Lung (tissue), 12 donors: ENCODE data around the gene DCAF4. TPM values are rescaled to one million over a fixed set of nuclear protein-coding genes. Genes with fewer than 3 reads are reported as not detected.

ENCODE experiments used
- ATAC-seq: fragments of 200-7000 bp; cut with Tn5 transposase; one replicate; pipeline ENCODE4 v1.9.1; 2020; ENCODE audit warnings: moderate number of reproducible peaks; ENCODE audit not compliant: insufficient read depth, low FRiP score
- DNase-seq, 3 donors: peaks; one replicate each; pipeline ENCODE4 v3.0.0-alpha.2; 2013 to 2017
- H3K27ac ChIP-seq, 2 donors: one replicate each; pipeline ENCODE4 v1.5.1; 2013; ENCODE audit warnings: mild to moderate bottlenecking in 2 of 2, moderate library complexity in 2 of 2, control low read depth in 1 of 2, inconsistent platforms in 1 of 2, low read depth in 1 of 2, low read length in 1 of 2
- H3K27me3 ChIP-seq, 3 donors: one replicate each; pipeline ENCODE4 v1.5.1; 2013; ENCODE audit warnings: low read length in 2 of 3; ENCODE audit not compliant: control insufficient read depth in 3 of 3, insufficient read depth in 3 of 3
- H3K36me3 ChIP-seq, 4 donors: one replicate each; pipeline ENCODE4 v1.5.1; 2013; ENCODE audit warnings: low read length in 4 of 4, mild to moderate bottlenecking in 1 of 4, moderate library complexity in 1 of 4; ENCODE audit not compliant: control insufficient read depth in 4 of 4, insufficient read depth in 4 of 4
- H3K4me1 ChIP-seq, 5 donors: one replicate each; pipeline ENCODE4 v1.5.1; 2013; ENCODE audit warnings: low read length in 5 of 5, mild to moderate bottlenecking in 2 of 5, moderate library complexity in 1 of 5; ENCODE audit not compliant: control insufficient read depth in 5 of 5, insufficient read depth in 5 of 5
- H3K4me3 ChIP-seq: one replicate; pipeline ENCODE4 v1.5.1; 2013; ENCODE audit warnings: mild to moderate bottlenecking, control low read depth, moderate library complexity
- H3K9ac ChIP-seq, 2 donors: one replicate each; pipeline ENCODE4 v1.5.1; 2013; ENCODE audit warnings: low read length in 2 of 2, control low read depth in 1 of 2; ENCODE audit not compliant: insufficient read depth in 1 of 2
- H3K9me3 ChIP-seq, 4 donors: one replicate each; pipeline ENCODE4 v1.5.1; 2013; ENCODE audit warnings: low read length in 3 of 4, mild to moderate bottlenecking in 1 of 4, moderate library complexity in 1 of 4; ENCODE audit not compliant: control insufficient read depth in 4 of 4, insufficient read depth in 3 of 4
- CTCF ChIP-seq: IDR thresholded peaks from 2 replicates; pipeline ENCODE4 v1.5.1; 2012; ENCODE audit warnings: mild to moderate bottlenecking; ENCODE audit errors: control extremely low read depth, extremely low read depth
- WGBS, 2 donors: extraction: QIAGEN DNeasy Blood & Tissue Kit; methylation state at CpG; one replicate each; pipeline ENCODE4 v1.1.7; 2013; 5-methylcytosine and 5-hydroxymethylcytosine counted together
- polyA plus RNA-seq, 2 donors: library from polyadenylated mRNA; stranded (reverse); fragments of 200-250 nt; gene quantifications; one replicate each; pipeline ENCODE4 v1.2.1, GENCODE V29; 2013
- total RNA-seq, 2 donors: library from RNA; depleted of rRNA in 1 of 2; stranded (reverse); fragments of >200 nt in 1 of 2; gene quantifications; one replicate each; pipeline ENCODE4 v1.2.1, GENCODE V29; 2014 to 2021
- donor health status: control.
- donor health status: control.
- donor health status: Bipolar disorder and iron deficiency.
- donor health status: healthy.
- donor health status: DM: yes; HTN: yes; CAD: no.

DCAF4 gene
- total and polyA plus RNA-seq, 4 donors, result 5.2 to 13.5 (median 11.2) TPM

- H3K27me3 ChIP-seq, result no peaks in the 10 kb centered on the region
- H3K4me3 ChIP-seq, result no peak overlapping the region
- ATAC-seq, result no peak
- WGBS, 2 donors, result 56 to 83% methylated on average over 6 of the region's 6 CpGs
- no peak for DNase-seq
- H3K27ac ChIP-seq, result no peak overlapping the region
- no peak overlapping the region for H3K9ac ChIP-seq
- no peak for TF ChIP-seq CTCF
- peaks cover 0 to 3% (median 0%) of the 10 kb centered on the region in 5 donors for H3K4me1 ChIP-seq
- H3K36me3 ChIP-seq, result peaks cover 4 to 15% (median 9%) of the 10 kb centered on the region in 4 donors
- H3K9me3 ChIP-seq, result no peaks in the 10 kb centered on the region
Measured at GRCh38 chr14:72962829-72963312, 36.6 kb downstream of the DCAF4 start.

GRCh38 chr14:72965249-72965648 lies 39.0 kb downstream of the DCAF4 start:
- Histone ChIP-seq H3K27me3 (no peaks in the 10 kb centered on the region), H3K9ac (no peak overlapping the region), H3K4me3 (no peak overlapping the region), H3K36me3 (peaks cover 0 to 16% (median 3%) of the 10 kb centered on the region in 4 donors), H3K4me1 (peaks cover 0 to 3% (median 0%) of the 10 kb centered on the region in 5 donors), H3K27ac (no peak overlapping the region), H3K9me3 (no peaks in the 10 kb centered on the region)
- DNase-seq (no peak), ATAC-seq (no peak)
- 78 to 81% methylated on average over 6 of the region's 6 CpGs for WGBS, 2 donors
- no peak for TF ChIP-seq CTCF

GRCh38 chr14:72966038-72966437 lies 39.8 kb downstream of the DCAF4 start:
- Histone ChIP-seq H3K4me1 (peaks cover 0 to 3% (median 0%) of the 10 kb centered on the region in 5 donors), H3K27ac (no peak overlapping the region), H3K36me3 (peaks cover 3 to 21% (median 6%) of the 10 kb centered on the region in 4 donors), H3K4me3 (no peak overlapping the region), H3K9me3 (no peaks in the 10 kb centered on the region), H3K9ac (no peak overlapping the region), H3K27me3 (no peaks in the 10 kb centered on the region)
- no peak for TF ChIP-seq CTCF
- 95 to 98% methylated on average over 6 of the region's 6 CpGs for WGBS, 2 donors
- DNase-seq (no peak), ATAC-seq (no peak)

GRCh38 chr14:72968316-72968715 lies 42.1 kb downstream of the DCAF4 start:
- 91 to 95% methylated on average over 5 of the region's 5 CpGs for WGBS, 2 donors
- Histone ChIP-seq H3K9ac (no peak overlapping the region), H3K4me3 (no peak overlapping the region), H3K4me1 (peaks cover 0 to 3% (median 0%) of the 10 kb centered on the region in 5 donors), H3K27ac (no peak overlapping the region), H3K36me3 (peaks cover 6 to 30% (median 13%) of the 10 kb centered on the region in 4 donors), H3K9me3 (no peaks in the 10 kb centered on the region), H3K27me3 (no peaks in the 10 kb centered on the region)
- DNase-seq (no peak), ATAC-seq (no peak)
- no peak for TF ChIP-seq CTCF
